Prostate gland (tissue), 2 donors: Measurements from ENCODE around the gene FAM53B. TPM values are rescaled to one million over a fixed set of nuclear protein-coding genes. Genes with fewer than 3 reads are reported as not detected.

Experiments used
- DNase-seq: peaks from one replicate; pipeline ENCODE4 v3.0.0-alpha.2; 2019; ENCODE audit warnings: low spot score
- H3K27ac ChIP-seq, 2 donors: fragments of 200-600 bp; sonication (generic); 2 replicates each; pipeline ENCODE4 v1.5.1; 2017 to 2019
- H3K27me3 ChIP-seq: fragments of 200-600 bp; sonication (generic); replicated peaks from 2 replicates; pipeline ENCODE4 v1.5.1; 2019; ENCODE audit not compliant: insufficient read depth
- H3K36me3 ChIP-seq, 2 donors: fragments of 200-600 bp; sonication (generic); 1 replicate in 1 of 2; 2 replicates in 1 of 2; pipeline versions ENCODE4 v1.5.1 to v1.8.1; 2017 to 2019
- H3K4me1 ChIP-seq: fragments of 200-600 bp; sonication (generic); replicated peaks from 2 replicates; pipeline ENCODE4 v1.5.1; 2019
- H3K4me3 ChIP-seq, 2 donors: fragments of 200-600 bp; sonication (generic); 2 replicates each; pipeline ENCODE4 v1.5.1; 2017 to 2019
- H3K9me3 ChIP-seq: fragments of 200-600 bp; sonication (generic); 2 replicates; pipeline ENCODE4 v1.5.1; 2017
- POLR2A ChIP-seq: fragments of 450-650 bp; IDR thresholded peaks from one replicate; pipeline ENCODE4 v1.6.1; 2016; ENCODE audit warnings: antibody characterized with exemption, mild to moderate bottlenecking
- POLR2AphosphoS5 ChIP-seq: sonication (generic); formaldehyde crosslinking; IDR thresholded peaks from one replicate; pipeline ENCODE4 v1.6.1; 2017; ENCODE audit warnings: antibody characterized with exemption
- WGBS: methylation state at CpG from one replicate; pipeline ENCODE4 v1.1.5; 2018; 5-methylcytosine and 5-hydroxymethylcytosine counted together
- intact Hi-C: fragments of 100-400 bp; cut with DNase I; formaldehyde crosslinking; loops from one replicate; pipeline ENCODE4 v1.14.2; 2022
- total RNA-seq, 2 donors: library from RNA; depleted of rRNA; stranded (reverse); fragments of >200 nt; gene quantifications; one replicate each; pipeline ENCODE4 v1.1.0, GENCODE V29; 2016
- TF ChIP-seq, protein P1 (sequence below), 4 experiments: fragments of 200-600 bp in 2 of 4; fragments of 450-650 bp in 2 of 4; sonication (generic) in 2 of 4; IDR thresholded peaks; 1 replicate in 3 of 4; 2 replicates in 1 of 4; pipeline ENCODE4 v1.5.1; 2016 to 2019; ENCODE audit warnings: antibody characterized with exemption in 4 of 4, mild to moderate bottlenecking in 2 of 4, moderate library complexity in 2 of 4

The FAM53B gene
- total RNA-seq, 2 donors from 2014 or later = 28.9 to 101 TPM

DNA sequence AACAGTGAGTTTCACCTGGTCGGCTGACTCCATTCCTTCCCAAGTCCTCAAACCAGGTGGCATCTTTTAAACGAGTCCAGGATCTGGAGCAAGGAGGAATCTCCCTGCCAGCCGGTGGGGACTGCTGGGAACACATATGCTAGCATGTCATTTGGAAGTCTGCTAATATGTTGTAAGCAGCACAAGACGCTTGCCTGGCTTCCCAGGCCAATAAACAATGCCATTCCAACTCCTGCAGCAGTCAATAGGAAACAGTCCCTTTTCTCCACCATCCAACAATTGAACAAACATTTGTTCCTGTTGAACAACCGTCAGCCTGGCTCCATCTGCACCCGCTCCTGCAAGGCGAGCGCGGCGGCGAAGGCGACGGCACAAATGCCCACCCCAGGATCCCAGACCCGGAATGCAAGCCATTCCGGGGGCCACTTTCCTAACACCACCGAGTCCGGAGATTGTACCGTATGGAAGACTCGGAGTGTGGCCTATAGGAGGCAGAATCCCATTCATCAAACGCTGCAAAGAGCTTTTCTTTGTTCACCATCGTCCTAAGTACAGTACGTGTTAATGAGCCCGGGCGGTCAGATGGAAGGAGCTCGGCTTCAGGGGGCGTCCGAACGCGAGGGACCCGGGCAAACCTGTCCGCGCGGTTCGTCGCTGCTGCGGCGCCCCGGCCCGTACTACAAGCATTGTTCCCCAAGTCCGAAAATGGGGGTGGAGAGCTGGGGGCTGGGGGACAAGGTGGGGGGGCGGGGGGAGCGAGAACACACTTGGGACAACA lies 1.6 kb downstream of the FAM53B start:
- Histone ChIP-seq H3K27me3 (no peaks in the 10 kb centered on the region), H3K9me3 (no peaks in the 10 kb centered on the region), H3K4me1 (peaks cover 24% of the 10 kb centered on the region), H3K4me3 (peak overlapping the region; percentile 54), H3K27ac (peak overlapping the region; percentile 66 to 76), H3K36me3 (no peaks in the 10 kb centered on the region)
- TF ChIP-seq POLR2A (no peak), POLR2AphosphoS5 (peak; percentile 3)
- TF ChIP-seq, protein P1, sequence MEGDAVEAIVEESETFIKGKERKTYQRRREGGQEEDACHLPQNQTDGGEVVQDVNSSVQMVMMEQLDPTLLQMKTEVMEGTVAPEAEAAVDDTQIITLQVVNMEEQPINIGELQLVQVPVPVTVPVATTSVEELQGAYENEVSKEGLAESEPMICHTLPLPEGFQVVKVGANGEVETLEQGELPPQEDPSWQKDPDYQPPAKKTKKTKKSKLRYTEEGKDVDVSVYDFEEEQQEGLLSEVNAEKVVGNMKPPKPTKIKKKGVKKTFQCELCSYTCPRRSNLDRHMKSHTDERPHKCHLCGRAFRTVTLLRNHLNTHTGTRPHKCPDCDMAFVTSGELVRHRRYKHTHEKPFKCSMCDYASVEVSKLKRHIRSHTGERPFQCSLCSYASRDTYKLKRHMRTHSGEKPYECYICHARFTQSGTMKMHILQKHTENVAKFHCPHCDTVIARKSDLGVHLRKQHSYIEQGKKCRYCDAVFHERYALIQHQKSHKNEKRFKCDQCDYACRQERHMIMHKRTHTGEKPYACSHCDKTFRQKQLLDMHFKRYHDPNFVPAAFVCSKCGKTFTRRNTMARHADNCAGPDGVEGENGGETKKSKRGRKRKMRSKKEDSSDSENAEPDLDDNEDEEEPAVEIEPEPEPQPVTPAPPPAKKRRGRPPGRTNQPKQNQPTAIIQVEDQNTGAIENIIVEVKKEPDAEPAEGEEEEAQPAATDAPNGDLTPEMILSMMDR (IDR thresholded peaks at IDR 0.05) = peak in 1 of 4 experiments; percentile 22
- DNase-seq = no peak
- intact Hi-C loops = loop anchor here (5.0 kb wide), 2 partner anchors 85 to 95 kb away; no protein-coding TSS in a partner anchor
- WGBS = 3% methylated on average over 33 of the region's 42 CpGs

DNA sequence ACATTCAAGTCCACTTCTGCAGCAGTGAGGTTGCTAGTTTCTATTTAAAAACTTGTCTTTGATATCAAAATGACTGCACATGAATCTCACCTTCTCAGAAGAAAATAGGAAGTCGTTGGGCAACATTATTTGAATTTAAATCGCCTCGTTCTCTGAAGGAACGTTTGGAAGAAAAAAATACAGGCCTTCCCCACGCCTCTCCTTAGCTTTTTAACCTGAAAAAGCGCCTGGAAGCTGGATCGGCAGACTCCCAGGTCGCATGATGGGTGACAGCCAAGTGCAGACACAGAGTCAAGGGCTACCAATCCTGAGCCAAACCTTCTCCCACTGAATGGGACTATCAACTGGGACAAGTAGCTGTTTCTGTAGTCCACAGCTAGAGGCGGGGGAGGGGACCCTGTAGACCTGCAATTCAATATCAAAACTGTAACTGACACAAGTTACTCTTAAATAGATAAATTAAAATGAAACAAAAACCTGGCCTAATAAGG lies 2.2 kb downstream of the FAM53B start:
- intact Hi-C loops = loop anchor here (2.0 to 5.0 kb wide), 3 partner anchors 37 to 95 kb away; no protein-coding TSS in a partner anchor
- DNase-seq = no peak
- H3K4me1 ChIP-seq = peaks cover 24% of the 10 kb centered on the region
- TF ChIP-seq POLR2A (no peak), POLR2AphosphoS5 (no peak)
- TF ChIP-seq, protein P1 (IDR thresholded peaks at IDR 0.05) = no peak
- H3K36me3 ChIP-seq = no peaks in the 10 kb centered on the region
- no peaks in the 10 kb centered on the region for H3K27me3 ChIP-seq
- WGBS = 25% methylated on average over 9 of the region's 9 CpGs
- H3K4me3 ChIP-seq = peak overlapping the region in 1 of 2 donors; percentile 54
- H3K27ac ChIP-seq = peak overlapping the region; percentile 66 to 76
- no peaks in the 10 kb centered on the region for H3K9me3 ChIP-seq

DNA sequence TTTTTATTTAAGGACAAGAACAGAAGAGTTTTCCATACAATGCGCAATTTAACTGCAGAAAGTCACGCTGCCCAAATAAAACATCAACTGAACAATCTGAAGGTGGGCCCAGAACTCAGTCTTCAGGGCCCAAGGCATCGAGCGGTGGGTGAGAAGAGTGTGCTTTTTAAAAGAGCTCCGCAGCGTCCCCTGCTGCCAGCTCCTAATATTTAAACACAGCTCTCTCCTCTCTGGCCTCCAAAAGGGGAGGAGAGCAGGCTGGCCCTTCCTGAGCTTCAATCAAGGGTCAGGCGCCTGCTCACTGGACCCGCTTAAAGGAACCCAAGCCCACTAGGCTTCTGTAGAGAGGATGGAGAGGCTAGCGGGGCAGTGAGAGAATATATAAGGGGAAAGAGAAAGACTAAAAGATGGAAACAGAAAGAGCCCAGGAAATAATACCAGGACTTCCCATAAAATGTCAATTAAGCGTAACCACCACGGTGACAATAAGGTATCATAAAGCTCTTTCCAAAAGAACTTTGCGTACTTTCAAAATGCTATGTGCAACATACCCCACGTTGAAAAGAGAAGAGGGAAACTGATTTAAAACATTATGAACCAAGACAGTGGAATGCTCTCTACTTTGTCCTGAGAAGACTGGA lies 2.8 kb downstream of the FAM53B start:
- peaks cover 30% of the 10 kb centered on the region for H3K4me1 ChIP-seq
- DNase-seq = peak; percentile 83
- WGBS = 8% methylated on average over 13 of the region's 13 CpGs
- H3K4me3 ChIP-seq = peak overlapping the region in 1 of 2 donors; percentile 9
- H3K27me3 ChIP-seq = no peaks in the 10 kb centered on the region
- no peaks in the 10 kb centered on the region for H3K9me3 ChIP-seq
- TF ChIP-seq POLR2AphosphoS5 = peak; percentile 53
- TF ChIP-seq POLR2A = peak; percentile 38
- TF ChIP-seq, protein P1 (IDR thresholded peaks at IDR 0.05) = peak; percentile 60 to 94 (median 88)
- no peaks in the 10 kb centered on the region for H3K36me3 ChIP-seq
- intact Hi-C loops = loop anchor here (2.0 to 5.0 kb wide), 3 partner anchors 37 to 94 kb away; no protein-coding TSS in a partner anchor
- peak overlapping the region; percentile 66 to 76 for H3K27ac ChIP-seq

DNA sequence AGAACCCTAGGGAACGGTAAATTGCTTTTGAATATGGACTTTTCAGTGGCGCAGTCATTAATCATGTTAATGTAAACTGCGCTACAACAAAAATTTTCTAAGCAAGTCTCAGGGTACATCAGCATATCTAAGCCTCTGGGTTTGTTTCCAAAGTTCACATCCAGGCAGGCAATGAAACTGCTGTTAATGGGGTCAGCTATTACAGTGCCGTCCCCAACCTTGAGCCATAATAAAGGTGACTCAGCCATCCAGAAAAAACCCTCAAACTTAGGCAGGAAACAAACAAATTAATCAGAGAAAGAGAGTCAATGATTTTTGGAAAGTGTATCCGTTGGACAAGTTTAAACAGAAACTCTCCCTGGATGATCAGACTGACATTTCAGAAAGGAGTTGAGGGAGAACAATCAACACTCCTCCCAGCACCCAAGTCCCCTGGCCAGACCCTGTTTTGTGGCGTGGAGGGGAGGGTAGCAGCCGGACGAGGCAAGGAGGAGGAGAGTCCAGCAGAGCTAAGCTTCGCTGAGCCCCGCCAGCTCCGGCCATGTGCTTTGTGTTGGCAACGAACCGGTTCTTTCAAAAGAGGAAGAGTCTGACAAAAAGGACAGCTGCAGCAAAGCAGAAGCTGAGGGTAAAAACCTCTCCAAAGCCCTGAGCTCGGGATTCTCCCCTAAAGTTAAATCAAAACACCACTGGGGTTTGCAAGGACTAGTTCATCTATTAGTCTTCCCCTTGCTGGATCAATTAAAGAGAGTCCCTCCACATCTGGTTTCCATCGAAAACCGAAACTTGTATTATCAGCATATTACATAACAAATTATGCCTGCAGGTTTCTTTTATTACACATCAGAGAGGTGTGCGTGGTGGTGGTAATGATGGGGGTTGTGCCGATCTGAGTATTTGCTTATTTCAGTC lies 3.6 kb downstream of the FAM53B start:
- DNase-seq = peak; percentile 45
- TF ChIP-seq, protein P1 (IDR thresholded peaks at IDR 0.05) = no peak
- TF ChIP-seq POLR2A (no peak), POLR2AphosphoS5 (peak; percentile 65)
- Histone ChIP-seq H3K9me3 (no peaks in the 10 kb centered on the region), H3K27ac (peak overlapping the region; percentile 66 to 76), H3K27me3 (no peaks in the 10 kb centered on the region), H3K4me1 (peaks cover 28% of the 10 kb centered on the region), H3K4me3 (peak overlapping the region in 1 of 2 donors; percentile 9), H3K36me3 (no peaks in the 10 kb centered on the region)
- 5% methylated on average over 18 of the region's 18 CpGs for WGBS
- intact Hi-C loops = loop anchor here (2.0 to 5.0 kb wide), 3 partner anchors 36 to 93 kb away; no protein-coding TSS in a partner anchor
